Spleen (tissue), 11 donors: ENCODE results near the gene ADCY2. TPM values are rescaled to one million over a fixed set of nuclear protein-coding genes. Genes with fewer than 3 reads are reported as not detected.

Experiments
- DNase-seq: peaks from one replicate; pipeline ENCODE4 v3.0.0-alpha.2; 2020
- H3K27ac ChIP-seq, 8 donors: fragments of 200-600 bp; sonication (generic) in 7 of 8; 1 replicate in 4 of 8; 2 replicates in 4 of 8; pipeline versions ENCODE4 v1.5.0 to v1.8.0; 2016 to 2021; ENCODE audit warnings: inconsistent platforms in 4 of 8, mild to moderate bottlenecking in 4 of 8, moderate library complexity in 1 of 8
- H3K27me3 ChIP-seq, 7 donors: fragments of 200-600 bp; sonication (generic) in 6 of 7; replicated peaks in 1 of 7; 1 replicate in 4 of 7; 2 replicates in 3 of 7; pipeline versions ENCODE4 v1.5.0 to v1.8.0; 2016 to 2021; ENCODE audit warnings: inconsistent platforms in 3 of 7, mild to moderate bottlenecking in 1 of 7
- H3K36me3 ChIP-seq, 6 donors: fragments of 200-600 bp; sonication (generic) in 5 of 6; 1 replicate in 4 of 6; 2 replicates in 2 of 6; pipeline versions ENCODE4 v1.5.0 to v1.8.0; 2016 to 2021; ENCODE audit warnings: inconsistent platforms in 2 of 6
- H3K4me1 ChIP-seq, 6 donors: fragments of 200-600 bp; sonication (generic) in 5 of 6; 1 replicate in 3 of 6; 2 replicates in 3 of 6; pipeline versions ENCODE4 v1.5.0 to v1.8.0; 2016 to 2021; ENCODE audit warnings: inconsistent platforms in 3 of 6
- H3K4me3 ChIP-seq, 8 donors: fragments of 200-600 bp; sonication (generic) in 7 of 8; 1 replicate in 4 of 8; 2 replicates in 4 of 8; pipeline versions ENCODE4 v1.5.0 to v1.8.0; 2016 to 2021; ENCODE audit warnings: inconsistent platforms in 4 of 8, mild to moderate bottlenecking in 4 of 8, moderate library complexity in 2 of 8
- H3K9me3 ChIP-seq, 8 donors: fragments of 200-600 bp; sonication (generic) in 7 of 8; 1 replicate in 4 of 8; 2 replicates in 4 of 8; pipeline versions ENCODE4 v1.5.0 to v1.8.0; 2016 to 2021; ENCODE audit warnings: inconsistent platforms in 4 of 8
- CTCF ChIP-seq, 11 experiments: fragments of 200-600 bp in 7 of 11; fragments of 450-650 bp in 4 of 11; sonication (generic) in 4 of 11; IDR thresholded peaks in 8 of 11; conservative IDR thresholded peaks in 3 of 11; 1 replicate in 7 of 11; 2 replicates in 4 of 11; pipeline versions ENCODE4 v1.4.0 to v1.8.0; 2016 to 2021; ENCODE audit warnings: antibody characterized with exemption in 11 of 11, inconsistent platforms in 4 of 11, mild to moderate bottlenecking in 1 of 11
- POLR2A ChIP-seq, 3 donors: fragments of 450-650 bp; IDR thresholded peaks; one replicate each; pipeline ENCODE4 v1.5.1; 2017; ENCODE audit warnings: antibody characterized with exemption in 3 of 3, mild to moderate bottlenecking in 1 of 3
- POLR2AphosphoS5 ChIP-seq, 3 donors: sonication (generic); formaldehyde crosslinking; IDR thresholded peaks; one replicate each; pipeline ENCODE4 v1.5.1; 2017; ENCODE audit warnings: antibody characterized with exemption in 3 of 3
- WGBS, 5 donors: extraction: QIAGEN DNeasy Blood & Tissue Kit in 3 of 5; methylation state at CpG; one replicate each; pipeline versions ENCODE4 v1.1.5 to v1.1.7; 2013 to 2018; 5-methylcytosine and 5-hydroxymethylcytosine counted together
- intact Hi-C: fragments of 100-400 bp; cut with DNase I; formaldehyde crosslinking; loops from one replicate; pipeline ENCODE4 v1.15.0; 2023; ENCODE audit warnings: low total_unique reads
- polyA plus RNA-seq, 3 donors: library from polyadenylated mRNA; stranded (reverse); fragments of 200-250 nt; gene quantifications; one replicate each; pipeline ENCODE4 v1.2.1, GENCODE V29; 2013
- total RNA-seq, 7 donors: library from RNA; depleted of rRNA in 3 of 7; stranded (reverse); fragments of >200 nt in 3 of 7; fragmentation: NEBNext Ultra II Directional in 4 of 7; extraction: Animal tissue kit (Norgen Biotek cat#: 25700) in 4 of 7; gene quantifications; one replicate each; pipeline versions ENCODE4 v1.1.0 to v1.2.1, GENCODE V29; 2016 to 2021
- donor health status: healthy with polysubstance abuse.
- donor health status: DM: no; HTN: no; CAD: no; lungs with moderate emphysema.
- donor health status: DM: no; HTN: no; CAD: no.
- donor health status: Bipolar disorder and iron deficiency.
- donor health status: healthy.
- donor health status: DM: no; HTN: no; CAD: no.
- donor health status: DM: yes; HTN: yes; CAD: no.

ADCY2 gene
- total and polyA plus RNA-seq, 10 donors: 0.02 to 1.5 (median 0.18) TPM

GRCh38 chr5:7577381-7577780 is 181.4 kb downstream of the ADCY2 start:
- Histone ChIP-seq H3K27me3 (peaks cover 0 to 3% (median 0%) of the 10 kb centered on the region in 7 donors), H3K4me3 (no peak overlapping the region), H3K9me3 (no peaks in the 10 kb centered on the region), H3K27ac (no peak overlapping the region), H3K4me1 (no peaks in the 10 kb centered on the region), H3K36me3 (no peaks in the 10 kb centered on the region)
- TF ChIP-seq POLR2AphosphoS5 (IDR thresholded peaks at IDR 0.05) (no peak), CTCF (IDR thresholded peaks at IDR 0.05 in 8 of 11, conservative IDR thresholded peaks at IDR 0.05 in 3 of 11) (no peak), POLR2A (IDR thresholded peaks at IDR 0.05) (no peak)
- WGBS, 5 donors: 79 to 90% (median 86%) methylated on average over 2 of the region's 2 CpGs
- no peak for DNase-seq
- intact Hi-C loops: no loop called here

- no peak overlapping the region for H3K4me3 ChIP-seq
- H3K36me3 ChIP-seq: no peaks in the 10 kb centered on the region
- peaks cover 0 to 3% (median 0%) of the 10 kb centered on the region in 7 donors for H3K27me3 ChIP-seq
- DNase-seq: no peak
- no peaks in the 10 kb centered on the region for H3K4me1 ChIP-seq
- H3K27ac ChIP-seq: no peak overlapping the region
- intact Hi-C loops: no loop called here
- TF ChIP-seq CTCF (IDR thresholded peaks at IDR 0.05 in 8 of 11, conservative IDR thresholded peaks at IDR 0.05 in 3 of 11): no peak
- H3K9me3 ChIP-seq: no peaks in the 10 kb centered on the region
- WGBS, 5 donors: 69 to 85% (median 80%) methylated on average over 1 of the region's 1 CpG
Measured at GRCh38 chr5:7578071-7578470, 182.1 kb downstream of the ADCY2 start.

GRCh38 chr5:7584749-7585148 is 188.8 kb downstream of the ADCY2 start:
- WGBS, 5 donors: 89 to 99% (median 96%) methylated on average over 2 of the region's 2 CpGs
- intact Hi-C loops: no loop called here
- TF ChIP-seq POLR2AphosphoS5 (IDR thresholded peaks at IDR 0.05) (no peak), POLR2A (IDR thresholded peaks at IDR 0.05) (no peak)
- Histone ChIP-seq H3K4me1 (no peaks in the 10 kb centered on the region), H3K9me3 (no peaks in the 10 kb centered on the region), H3K27me3 (no peaks in the 10 kb centered on the region), H3K27ac (no peak overlapping the region), H3K4me3 (no peak overlapping the region), H3K36me3 (no peaks in the 10 kb centered on the region)
- no peak for DNase-seq

GRCh38 chr5:7585807-7586206 is 189.9 kb downstream of the ADCY2 start:
- no peak for TF ChIP-seq POLR2A (IDR thresholded peaks at IDR 0.05)
- no peak for DNase-seq
- Histone ChIP-seq H3K4me3 (no peak overlapping the region), H3K4me1 (no peaks in the 10 kb centered on the region), H3K27ac (no peak overlapping the region), H3K27me3 (no peaks in the 10 kb centered on the region), H3K36me3 (no peaks in the 10 kb centered on the region), H3K9me3 (no peaks in the 10 kb centered on the region)
- 92 to 97% (median 95%) methylated on average over 3 of the region's 3 CpGs for WGBS, 5 donors
- intact Hi-C loops: no loop called here

GRCh38 chr5:7586480-7586879 is 190.5 kb downstream of the ADCY2 start:
- no peaks in the 10 kb centered on the region for H3K27me3 ChIP-seq
- H3K4me3 ChIP-seq: no peak overlapping the region
- WGBS, 5 donors: 87 to 91% (median 89%) methylated on average over 12 of the region's 12 CpGs
- intact Hi-C loops: no loop called here
- no peak for DNase-seq
- no peaks in the 10 kb centered on the region for H3K9me3 ChIP-seq
- no peak overlapping the region for H3K27ac ChIP-seq
- no peaks in the 10 kb centered on the region for H3K36me3 ChIP-seq
- H3K4me1 ChIP-seq: no peaks in the 10 kb centered on the region
- TF ChIP-seq POLR2AphosphoS5 (IDR thresholded peaks at IDR 0.05) (no peak), POLR2A (IDR thresholded peaks at IDR 0.05) (no peak), CTCF (IDR thresholded peaks at IDR 0.05 in 8 of 11, conservative IDR thresholded peaks at IDR 0.05 in 3 of 11) (no peak)
